NK-92 (cell line): ENCODE measurements around the gene ZNF768.
"Not testable (repeated sequence)": the region's sequence is repeated elsewhere in the genome, so short reads cannot be mapped to it uniquely, and the experiment has no call there.

Experiments used
- DNase-seq: peaks from one replicate; lab custom pipeline; 2025; ENCODE audit not compliant: unreplicated experiment; lab: John Stamatoyannopoulos, UW

ZNF768 gene

DNA sequence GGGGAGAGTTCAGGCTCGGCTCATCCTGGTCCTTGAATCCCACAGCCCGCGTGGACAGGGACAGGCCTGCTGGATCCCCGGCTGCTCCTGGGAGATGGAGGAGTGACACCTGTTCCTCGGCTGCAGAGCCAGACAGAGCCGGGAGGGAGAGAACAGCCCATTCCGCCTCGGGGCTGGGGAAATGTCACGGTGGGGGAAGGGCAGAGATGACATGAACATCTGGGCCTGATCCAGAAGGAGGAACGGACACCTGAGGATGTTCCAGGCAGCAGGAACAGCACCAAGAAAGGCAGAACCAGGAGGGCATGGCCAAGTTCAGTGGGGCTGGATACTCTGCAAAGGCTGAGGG, 29.7 kb upstream of the ZNF768 start:
- DNase-seq = no peak

DNA sequence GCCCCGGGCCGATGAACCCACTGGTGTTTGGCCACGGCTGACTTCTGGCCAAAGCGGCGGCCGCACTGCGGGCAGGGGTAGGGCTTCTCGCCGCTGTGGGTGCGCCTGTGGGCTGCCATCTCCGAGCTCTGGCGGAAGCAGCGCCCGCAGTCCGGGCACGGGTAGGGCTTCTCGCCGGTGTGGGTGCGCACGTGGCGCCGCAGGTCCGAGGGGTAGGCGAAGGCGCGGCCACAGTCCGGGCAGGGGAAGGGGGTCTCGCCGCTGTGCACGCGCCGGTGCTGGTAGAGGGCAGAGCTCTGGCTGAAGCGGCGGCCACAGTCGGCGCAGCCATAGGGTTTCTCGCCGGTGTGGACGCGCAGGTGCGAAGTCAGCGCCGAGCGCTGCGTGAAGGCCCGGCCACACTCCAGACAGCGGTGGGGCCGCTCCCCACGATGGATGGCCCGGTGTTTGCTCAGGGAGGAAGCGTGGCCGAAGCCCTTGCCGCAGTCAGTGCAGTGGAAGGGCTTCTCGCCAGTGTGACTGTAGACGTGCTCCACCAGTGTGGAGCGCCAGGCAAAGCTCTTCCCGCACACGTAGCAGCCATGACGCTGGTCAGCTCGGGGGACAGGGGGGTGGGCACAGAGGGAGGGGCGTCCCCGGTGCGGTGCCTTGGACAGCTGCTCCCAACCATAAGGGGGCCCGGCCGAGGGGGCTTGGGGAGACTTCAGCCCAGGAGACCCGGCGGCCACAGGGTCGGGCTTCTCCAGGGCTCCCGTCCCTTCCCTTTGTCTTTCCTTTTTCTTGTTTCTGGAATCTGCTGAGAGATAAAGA, 29.2 kb upstream of the ZNF768 start:
- no peak for DNase-seq

DNA sequence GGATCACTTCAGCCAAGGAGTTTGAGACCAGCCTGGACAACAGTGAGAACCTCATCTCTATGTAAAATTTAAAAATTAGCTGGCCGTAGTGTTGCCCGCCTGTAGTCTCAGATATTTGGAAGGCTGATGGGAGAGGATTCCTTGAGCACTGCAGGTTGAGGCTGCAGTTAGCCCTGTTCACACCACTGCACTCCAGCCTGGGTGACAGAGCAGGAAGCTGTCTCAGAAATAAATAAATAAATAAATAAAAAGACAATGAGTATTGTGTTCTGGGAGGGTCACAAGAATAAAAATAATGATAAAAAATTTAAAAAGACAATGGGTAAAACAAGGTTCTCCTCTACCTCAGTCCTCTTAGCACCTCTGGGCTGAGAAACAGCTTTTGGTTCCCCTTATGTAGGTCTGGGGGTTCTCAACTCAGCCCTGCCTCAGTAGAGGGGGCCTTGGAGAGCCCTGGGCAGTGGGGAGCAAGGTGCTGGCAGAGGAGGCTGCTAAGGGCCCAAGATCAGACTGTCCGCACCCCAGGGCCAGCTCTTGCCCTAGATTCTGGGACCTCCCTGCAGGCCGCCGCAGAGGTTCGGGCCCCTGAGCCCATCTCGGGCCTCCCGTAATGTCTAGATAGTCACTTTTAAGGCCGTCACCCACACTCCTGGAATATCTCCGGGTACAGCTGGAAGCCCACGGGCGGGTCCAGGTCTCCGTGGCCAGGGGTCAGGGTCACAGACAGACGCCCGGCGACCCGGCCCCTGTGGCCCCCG, 28.4 kb upstream of the ZNF768 start:
- no peak for DNase-seq

DNA sequence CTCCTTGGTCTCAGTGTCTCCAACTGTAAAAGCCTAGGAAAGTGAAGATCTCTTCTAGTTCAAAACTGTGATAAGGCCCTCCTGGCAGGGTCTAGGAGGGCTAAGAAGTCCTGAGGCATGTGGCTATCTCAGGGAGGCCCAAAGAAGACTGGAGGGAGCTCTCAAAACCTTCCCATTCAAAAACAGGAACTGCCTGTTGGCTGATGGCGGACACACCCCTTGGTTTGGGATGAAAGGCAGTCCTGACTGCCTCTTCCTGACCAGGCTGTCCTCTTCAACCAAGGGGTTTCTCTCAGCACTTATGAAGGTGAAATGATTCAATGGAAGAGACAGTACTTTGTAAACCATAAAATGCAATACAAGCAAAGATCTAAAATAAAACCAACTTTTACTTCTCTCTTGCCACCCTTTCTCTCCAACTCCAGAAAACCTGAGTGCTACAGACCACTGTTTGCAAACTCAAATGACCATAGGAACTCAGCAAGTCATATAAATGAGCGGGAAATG, 27.1 kb upstream of the ZNF768 start:
- DNase-seq = no peak

DNA sequence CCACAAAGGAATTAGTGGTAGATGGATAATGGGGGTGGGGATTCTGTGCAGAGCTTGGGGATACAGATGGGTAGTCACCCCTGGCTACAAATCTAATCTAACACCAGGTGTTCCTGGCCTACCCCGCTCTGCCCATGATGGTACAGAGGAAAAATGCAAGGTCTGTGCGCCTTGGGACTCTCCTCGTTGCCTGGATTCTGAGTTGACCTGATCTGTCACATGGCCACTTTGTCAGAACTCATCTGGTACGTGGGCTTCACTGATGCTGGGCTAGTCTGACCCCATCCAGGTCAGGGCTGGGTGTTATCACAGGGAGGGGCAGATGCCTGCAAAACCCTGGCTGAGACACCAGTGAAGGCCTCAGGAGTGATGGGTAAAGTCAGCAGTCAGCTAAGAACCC, 26.6 kb upstream of the ZNF768 start:
- no peak for DNase-seq

DNA sequence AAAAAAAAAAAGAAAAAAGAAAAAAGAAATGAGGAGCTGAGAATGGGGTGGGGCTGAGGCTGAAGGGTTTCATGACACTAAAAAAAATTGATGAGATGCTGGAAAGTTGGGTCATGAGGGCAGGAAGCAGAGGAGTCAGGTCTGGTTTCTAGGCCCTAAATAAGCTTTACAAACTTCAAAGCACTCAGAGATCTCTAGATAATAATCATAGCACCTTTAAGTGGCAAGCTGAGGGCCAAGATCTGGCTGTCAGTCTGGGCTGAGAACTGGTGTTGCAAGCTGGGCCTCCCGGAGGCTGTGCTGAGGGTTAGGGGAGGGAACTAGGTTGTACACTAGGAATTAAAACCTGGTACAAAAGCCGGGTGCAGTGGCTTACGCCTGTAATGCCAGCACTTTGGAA, 25.4 kb upstream of the ZNF768 start:
- no peak for DNase-seq

DNA sequence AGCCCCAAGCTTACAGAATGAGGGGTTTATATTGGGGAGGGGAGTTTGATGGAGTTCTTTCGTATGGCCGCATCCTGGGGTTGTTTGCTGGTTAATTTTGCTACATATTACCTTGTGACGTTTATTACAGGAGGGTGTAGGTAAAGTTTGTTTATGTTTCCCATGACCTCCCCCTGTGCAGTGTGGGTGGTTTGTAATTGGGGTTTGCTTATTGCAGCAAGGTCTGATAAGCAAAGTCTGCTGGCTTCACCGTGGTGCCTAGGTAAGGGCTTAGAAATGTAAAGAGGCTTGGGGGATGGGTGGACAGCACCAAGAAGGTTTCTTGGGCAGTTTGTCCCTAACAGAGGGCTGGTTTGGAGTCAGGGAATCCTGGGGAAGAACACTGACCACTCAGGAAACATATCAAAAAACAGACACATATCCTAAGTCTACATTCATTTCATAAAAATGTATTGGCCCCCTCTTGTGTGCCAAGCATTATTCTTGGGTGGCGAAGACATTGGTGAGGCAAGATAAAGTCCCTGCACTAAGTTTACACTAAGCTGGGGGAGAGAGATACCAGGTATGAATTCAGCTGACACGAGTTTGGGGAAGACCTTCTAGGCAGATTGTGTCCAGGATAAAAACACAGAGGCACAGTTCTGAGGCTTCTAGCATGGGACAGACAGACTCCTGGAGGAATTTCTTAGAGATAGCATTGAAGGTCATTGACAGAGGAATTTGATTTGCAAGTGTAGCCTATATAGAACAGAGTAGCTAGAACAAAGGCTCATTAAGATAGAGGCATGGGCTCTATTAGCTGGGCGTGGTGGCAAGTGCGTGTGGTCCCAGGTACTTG, 22.3 kb upstream of the ZNF768 start:
- no peak for DNase-seq

DNA sequence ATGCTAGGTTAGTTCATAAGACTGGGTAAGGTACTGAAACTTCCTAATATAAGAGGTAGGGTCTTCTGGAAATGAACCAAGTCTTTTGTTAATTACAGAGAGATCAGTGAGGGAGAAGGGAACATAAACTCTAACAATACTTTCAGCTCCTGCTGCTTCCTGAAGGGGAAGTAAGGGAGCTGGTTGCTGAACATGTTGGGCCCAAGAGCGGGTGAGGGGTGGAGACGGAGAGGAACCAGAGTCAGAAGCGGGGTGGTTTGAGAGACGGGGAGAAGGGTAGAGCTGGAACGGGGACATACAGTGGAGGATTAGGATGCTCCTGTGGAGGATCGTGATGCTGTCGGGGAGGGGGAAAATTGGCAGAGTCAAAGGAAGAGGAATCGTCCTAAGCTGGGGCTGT, 19.7 kb upstream of the ZNF768 start:
- DNase-seq = no peak

DNA sequence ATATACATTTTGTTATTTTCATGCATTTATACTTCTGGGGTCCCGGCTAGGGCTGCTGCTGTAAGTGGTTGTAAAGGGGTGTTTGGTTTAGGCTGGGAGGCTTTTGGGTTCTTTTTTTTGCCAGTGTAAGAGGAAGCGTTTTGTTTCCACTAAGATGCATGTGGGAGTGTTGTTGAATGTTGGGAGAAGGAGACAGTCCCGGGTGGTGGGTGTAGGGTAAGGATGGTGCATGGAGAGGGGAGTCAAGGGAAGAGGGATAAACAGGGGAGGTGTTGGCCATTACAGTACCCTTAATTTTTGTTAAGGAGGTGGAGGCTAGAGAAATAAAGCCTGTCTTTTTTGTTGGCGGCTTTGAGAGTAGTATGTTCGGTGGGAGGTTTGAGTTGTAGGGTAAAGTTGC, 16.7 kb upstream of the ZNF768 start:
- DNase-seq = no peak

DNA sequence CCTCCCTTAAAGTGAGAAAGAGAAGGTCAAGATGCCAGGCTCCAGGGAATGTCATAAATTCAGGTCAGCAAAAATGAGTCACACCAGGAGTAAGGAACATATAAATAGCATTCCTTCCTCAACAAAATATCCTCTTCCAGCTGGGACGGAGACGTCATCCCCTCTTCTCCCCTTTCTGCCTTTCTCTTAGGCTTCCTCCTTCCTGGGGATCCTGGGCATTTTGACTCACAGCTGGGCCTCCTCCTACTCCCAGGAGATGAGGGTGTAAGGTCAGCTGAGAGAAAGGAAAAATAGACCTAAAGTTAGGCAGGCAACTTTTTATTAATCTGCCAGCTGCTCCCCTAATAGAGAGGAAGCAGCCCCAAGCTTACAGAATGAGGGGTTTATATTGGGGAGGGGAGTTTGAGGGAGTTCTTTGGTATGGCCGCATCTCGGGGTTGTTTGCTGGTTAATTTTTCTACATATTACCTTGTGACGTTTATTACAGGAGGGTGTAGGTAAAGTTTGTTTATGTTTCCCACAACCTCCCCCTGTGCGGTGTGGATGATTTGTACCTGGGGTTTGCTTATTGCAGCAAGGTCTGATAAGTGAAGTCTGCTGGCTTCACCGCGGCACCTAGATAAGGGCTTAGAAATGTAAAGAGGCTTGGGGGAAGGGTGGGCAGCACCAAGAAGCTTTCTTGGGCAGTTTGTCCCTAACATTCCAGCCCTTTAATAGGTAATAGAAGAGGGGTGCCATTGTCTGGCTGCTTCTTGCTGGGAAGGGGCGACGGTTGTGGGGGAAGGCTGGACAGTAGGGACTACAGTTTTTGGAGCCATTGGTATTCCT, 15.3 kb upstream of the ZNF768 start:
- no peak for DNase-seq

DNA sequence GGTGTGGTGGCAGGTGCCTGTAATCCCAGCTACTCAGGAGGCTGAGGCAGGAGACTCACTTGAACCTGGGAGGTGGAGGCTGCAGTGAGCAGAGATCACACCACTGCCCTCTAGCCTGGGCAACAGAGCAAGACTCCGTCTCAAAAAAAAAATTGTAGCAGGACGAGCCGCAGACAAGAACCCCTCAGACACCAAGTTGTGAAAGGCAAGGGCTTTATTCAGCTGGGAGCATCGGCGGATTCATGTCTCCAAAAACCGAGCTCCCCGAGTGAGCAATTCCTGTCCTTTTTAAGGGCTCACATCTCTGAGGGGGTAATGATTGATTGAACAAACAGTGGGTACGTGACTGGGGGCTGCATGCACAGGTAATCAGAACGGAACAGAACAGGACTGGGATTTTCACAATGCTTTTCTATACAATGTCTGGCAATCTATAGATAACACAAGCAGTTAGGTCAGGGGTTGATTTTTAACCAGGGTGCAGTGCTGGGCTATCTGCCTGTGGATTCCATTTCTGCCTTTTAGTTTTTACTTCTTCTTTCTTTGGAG, 14.6 kb upstream of the ZNF768 start:
- DNase-seq = not testable (repeated sequence)

DNA sequence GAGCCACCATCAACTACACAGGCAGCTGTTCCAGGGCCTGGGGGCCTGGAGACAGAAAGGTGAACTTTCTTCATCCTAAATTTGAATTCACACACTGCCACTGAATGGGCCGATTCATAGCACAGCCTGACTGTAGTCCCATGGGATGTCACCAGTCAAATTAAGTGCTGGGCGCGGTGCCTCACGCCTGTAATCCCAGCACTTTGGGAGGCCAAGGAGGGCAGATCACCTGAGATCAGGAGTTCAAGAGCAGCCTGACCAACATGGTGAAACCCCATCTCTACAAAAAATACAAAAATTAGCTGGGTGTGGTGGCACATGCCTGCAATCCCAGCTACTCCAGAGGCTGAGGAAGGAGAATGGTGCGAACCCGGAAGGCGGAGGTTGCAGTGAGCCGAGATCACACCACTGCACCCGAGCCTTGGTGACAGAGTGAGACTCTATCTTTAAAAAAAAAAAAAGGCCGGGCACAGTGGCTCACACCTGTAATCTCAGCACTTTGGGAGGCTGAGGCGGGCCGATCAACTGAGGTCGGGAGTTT, 13.7 kb upstream of the ZNF768 start:
- DNase-seq = not testable (repeated sequence)

DNA sequence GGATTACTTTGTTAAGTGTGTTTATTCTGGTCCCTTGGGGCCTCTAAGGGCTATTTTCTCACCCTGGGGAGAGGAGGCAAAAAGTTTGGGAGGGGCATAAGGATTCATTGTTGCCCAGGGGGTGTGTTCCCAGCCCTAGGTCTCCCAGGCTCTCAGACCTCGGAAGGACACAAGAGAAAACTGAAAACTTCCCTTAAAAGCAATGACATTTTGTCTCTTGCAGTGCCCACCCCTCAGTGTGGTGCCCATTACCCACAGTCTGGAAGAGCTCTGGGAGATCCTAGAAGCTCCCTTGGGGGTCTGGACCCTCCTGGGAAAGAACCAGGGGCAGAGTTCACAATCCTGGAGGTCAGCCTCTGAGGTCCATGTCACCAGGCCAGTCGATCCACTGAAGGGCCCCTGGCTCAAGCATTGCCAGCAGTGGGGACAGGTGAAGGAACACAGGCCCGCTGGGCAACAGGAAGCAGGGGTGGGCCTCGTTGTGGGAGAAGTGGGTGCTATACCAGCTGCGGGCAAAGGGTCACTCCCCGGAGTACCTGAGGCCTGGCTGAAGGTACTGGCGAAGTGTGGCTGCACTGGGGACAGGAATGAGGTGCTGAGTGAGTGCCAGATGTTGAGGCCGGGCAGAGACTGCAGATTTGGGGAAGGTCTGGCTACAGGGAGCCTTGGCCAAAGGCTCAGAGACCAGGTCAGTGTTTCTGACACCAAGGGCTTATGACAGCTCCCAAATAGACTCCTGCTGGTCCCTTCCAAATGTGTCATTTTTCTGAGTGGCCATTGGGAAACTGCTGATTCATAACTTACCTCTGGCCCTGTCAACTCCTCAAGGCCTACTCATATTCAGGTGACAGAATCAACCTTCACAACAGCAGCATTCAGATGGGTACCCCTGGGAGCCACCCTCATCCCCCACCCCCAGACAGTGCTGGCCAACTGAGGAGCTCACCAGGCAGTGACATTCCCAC, 12.9 kb upstream of the ZNF768 start:
- DNase-seq = no peak

GRCh38 chr16:30536391-30537024, 10.1 kb upstream of the ZNF768 start:
- not testable (repeated sequence) for DNase-seq

DNA sequence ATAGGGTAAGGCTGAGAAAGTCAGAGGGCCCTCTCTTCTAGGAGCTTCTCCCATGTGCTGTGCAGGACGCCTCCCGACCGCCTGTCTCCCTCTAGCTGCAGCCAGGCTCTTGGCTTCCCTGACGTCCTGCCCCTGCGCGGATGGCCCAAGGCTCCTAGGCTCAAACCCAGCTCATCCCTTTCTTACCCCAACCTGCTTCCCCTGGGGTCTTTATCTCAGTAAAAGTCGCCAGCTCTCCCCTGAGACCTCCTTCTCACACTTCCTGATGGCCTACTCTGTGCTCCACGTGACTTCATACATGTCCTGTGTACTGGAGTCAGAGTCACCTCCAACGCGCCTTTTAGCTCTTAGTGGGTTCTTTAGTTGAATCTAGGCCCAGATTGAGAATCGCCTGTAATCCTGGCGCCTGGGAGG, 9.4 kb upstream of the ZNF768 start:
- DNase-seq = no peak

GRCh38 chr16:30535106-30535776, 8.9 kb upstream of the ZNF768 start:
- no peak for DNase-seq

- peak; percentile 49 for DNase-seq
These were observed 8.2 kb upstream of the ZNF768 start, which contains the start of gene ZNF747 for GRCh38 chr16:30534368-30535105. ZNF747 (minus strand) TSS chr16:30534858; CDS start chr16:30534679, 179 bp downstream.
